Fibroblast of lung (primary cell): ENCODE data around the gene ETV6. TPM values are rescaled to one million over a fixed set of nuclear protein-coding genes. Genes with fewer than 3 reads are reported as not detected.

Experiments used
- DNase-seq, 2 donors: peaks; one replicate each; pipeline versions ENCODE4 v3.0.0 to v3.0.0-alpha.2; 2010; ENCODE audit warnings: low read depth in 2 of 2
- H2AFZ ChIP-seq: 2 replicates; pipeline ENCODE4 v1.5.1; 2012; ENCODE audit warnings: low read length, control low read depth, inconsistent platforms
- H3K27ac ChIP-seq: 2 replicates; pipeline ENCODE4 v1.5.1; 2011; ENCODE audit warnings: low read length, control low read depth; ENCODE audit not compliant: insufficient read depth
- H3K27me3 ChIP-seq: 2 replicates; pipeline ENCODE4 v1.5.1; 2011; ENCODE audit warnings: mild to moderate bottlenecking, low read length; ENCODE audit not compliant: control insufficient read depth, insufficient read depth
- H3K36me3 ChIP-seq: 2 replicates; pipeline ENCODE4 v1.5.1; 2011; ENCODE audit warnings: low read length; ENCODE audit not compliant: control insufficient read depth, insufficient read depth
- H3K4me1 ChIP-seq: 2 replicates; pipeline ENCODE4 v1.5.1; 2011; ENCODE audit warnings: low read length; ENCODE audit not compliant: control insufficient read depth, insufficient read depth; ENCODE audit errors: extremely low read depth
- H3K4me2 ChIP-seq: 2 replicates; pipeline ENCODE4 v1.5.1; 2011; ENCODE audit warnings: low read length, control low read depth; ENCODE audit not compliant: insufficient read depth; ENCODE audit errors: extremely low read depth
- H3K4me3 ChIP-seq, 4 experiments: fragments of 200-600 bp in 1 of 4; sonication (generic) in 1 of 4; replicated peaks in 1 of 4; 2 replicates each; pipeline ENCODE4 v1.5.1; 2011 to 2016; ENCODE audit warnings: low read length in 4 of 4, low read depth in 3 of 4, mild to moderate bottlenecking in 3 of 4, control low read depth in 2 of 4, inconsistent platforms in 1 of 4, mixed read lengths in 1 of 4; ENCODE audit not compliant: insufficient read depth in 1 of 4; ENCODE audit errors: control extremely low read depth in 1 of 4
- H3K79me2 ChIP-seq: 2 replicates; pipeline ENCODE4 v1.5.1; 2012; ENCODE audit warnings: mild to moderate bottlenecking, low read length, inconsistent platforms; ENCODE audit not compliant: control insufficient read depth, insufficient read depth
- H3K9ac ChIP-seq: 2 replicates; pipeline ENCODE4 v1.5.1; 2011; ENCODE audit warnings: mild to moderate bottlenecking, low read length, control low read depth; ENCODE audit not compliant: insufficient read depth
- H3K9me3 ChIP-seq: 2 replicates; pipeline ENCODE4 v1.5.1; 2012; ENCODE audit warnings: low read depth, low read length; ENCODE audit not compliant: control insufficient read depth, insufficient read depth
- H4K20me1 ChIP-seq: 2 replicates; pipeline ENCODE4 v1.5.1; 2011; ENCODE audit warnings: low read length; ENCODE audit not compliant: control insufficient read depth, insufficient read depth; ENCODE audit errors: extremely low read depth
- EZH2 ChIP-seq: IDR thresholded peaks from 2 replicates; pipeline ENCODE4 v1.5.1; 2012; ENCODE audit warnings: low read length, control low read depth, mild to moderate bottlenecking; ENCODE audit errors: missing control alignments
- polyA plus RNA-seq, 2 donors: library from polyadenylated mRNA; depleted of rRNA in 1 of 2; stranded (reverse) in 1 of 2; unstranded in 1 of 2; fragments of >200 nt; gene quantifications; 2 replicates each; pipeline ENCODE4 v1.2.1, GENCODE V29; 2011 to 2012; ENCODE audit warnings: missing spikeins in 1 of 2
- total RNA-seq: library from RNA; depleted of rRNA; stranded (reverse); fragments of >200 nt; gene quantifications from 2 replicates; pipeline ENCODE4 v1.2.1, GENCODE V29; 2014
- TF ChIP-seq, protein P1 (sequence below), 2 donors: IDR thresholded peaks in 1 of 2; conservative IDR thresholded peaks in 1 of 2; 1 replicate in 1 of 2; 2 replicates in 1 of 2; pipeline ENCODE4 v1.5.1; 2011 to 2012; ENCODE audit warnings: low read length in 2 of 2, control low read depth in 1 of 2, inconsistent platforms in 1 of 2, low read depth in 1 of 2, mild to moderate bottlenecking in 1 of 2

Gene ETV6
- total and polyA plus RNA-seq, 2 donors (not counting 1 experiment from before 2014, with no cell fraction given) = 4.3 to 8.9 TPM

DNA sequence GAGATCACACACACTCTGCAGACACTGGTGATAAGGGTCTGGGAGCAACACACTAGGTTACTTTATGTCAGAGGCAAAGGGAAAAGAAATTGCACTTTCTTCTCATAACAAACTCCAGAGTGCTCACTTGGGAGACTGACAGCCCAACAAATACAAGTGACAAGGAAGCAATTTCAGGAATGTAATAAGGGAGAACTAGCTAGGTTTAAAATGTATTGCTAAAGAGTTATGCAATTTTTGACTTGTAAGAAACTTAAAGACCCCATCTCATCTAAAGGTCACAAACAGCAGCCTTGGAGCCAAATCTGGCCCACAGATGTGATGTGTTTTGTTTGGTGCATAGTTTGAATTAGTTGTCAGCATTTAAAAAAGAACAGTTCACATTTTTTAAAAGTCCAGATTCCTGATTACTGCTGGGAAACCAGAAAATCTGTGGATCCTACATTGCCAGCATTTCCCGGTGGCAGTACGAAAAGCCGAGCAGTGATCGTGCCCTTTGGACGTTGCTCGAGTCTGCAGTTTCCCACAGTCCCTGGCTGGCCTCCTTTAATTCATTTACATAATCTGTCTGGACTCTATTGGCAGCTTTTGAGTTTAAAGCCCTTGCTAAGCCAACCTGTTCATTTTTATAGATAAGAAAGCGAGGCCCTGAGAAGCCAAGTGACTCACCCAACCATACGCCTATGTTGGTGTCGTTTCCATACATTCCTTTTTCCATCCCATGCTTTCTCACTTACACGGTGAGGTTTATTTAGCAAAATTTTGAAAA is 42.0 kb upstream of the ETV6 start:
- H3K79me2 ChIP-seq = no peaks in the 10 kb centered on the region
- no peak overlapping the region for H3K9ac ChIP-seq
- DNase-seq = peak; percentile 42 to 76
- no peak overlapping the region for H2AFZ ChIP-seq
- H3K27ac ChIP-seq = peak overlapping the region; percentile 1
- TF ChIP-seq EZH2 = no peak
- TF ChIP-seq, protein P1, sequence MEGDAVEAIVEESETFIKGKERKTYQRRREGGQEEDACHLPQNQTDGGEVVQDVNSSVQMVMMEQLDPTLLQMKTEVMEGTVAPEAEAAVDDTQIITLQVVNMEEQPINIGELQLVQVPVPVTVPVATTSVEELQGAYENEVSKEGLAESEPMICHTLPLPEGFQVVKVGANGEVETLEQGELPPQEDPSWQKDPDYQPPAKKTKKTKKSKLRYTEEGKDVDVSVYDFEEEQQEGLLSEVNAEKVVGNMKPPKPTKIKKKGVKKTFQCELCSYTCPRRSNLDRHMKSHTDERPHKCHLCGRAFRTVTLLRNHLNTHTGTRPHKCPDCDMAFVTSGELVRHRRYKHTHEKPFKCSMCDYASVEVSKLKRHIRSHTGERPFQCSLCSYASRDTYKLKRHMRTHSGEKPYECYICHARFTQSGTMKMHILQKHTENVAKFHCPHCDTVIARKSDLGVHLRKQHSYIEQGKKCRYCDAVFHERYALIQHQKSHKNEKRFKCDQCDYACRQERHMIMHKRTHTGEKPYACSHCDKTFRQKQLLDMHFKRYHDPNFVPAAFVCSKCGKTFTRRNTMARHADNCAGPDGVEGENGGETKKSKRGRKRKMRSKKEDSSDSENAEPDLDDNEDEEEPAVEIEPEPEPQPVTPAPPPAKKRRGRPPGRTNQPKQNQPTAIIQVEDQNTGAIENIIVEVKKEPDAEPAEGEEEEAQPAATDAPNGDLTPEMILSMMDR (conservative IDR thresholded peaks at IDR 0.05 in 1 of 2, IDR thresholded peaks at IDR 0.05 in 1 of 2; ENCODE audit: low read depth in 1 of 2, low read length in 2 of 2) = no peak
- H3K36me3 ChIP-seq = no peaks in the 10 kb centered on the region
- no peaks in the 10 kb centered on the region for H3K9me3 ChIP-seq
- H4K20me1 ChIP-seq = no peaks in the 10 kb centered on the region
- no peaks in the 10 kb centered on the region for H3K4me1 ChIP-seq
- peak overlapping the region; percentile 8 for H3K4me2 ChIP-seq
- no peak overlapping the region for H3K4me3 ChIP-seq
- H3K27me3 ChIP-seq = no peaks in the 10 kb centered on the region

DNA sequence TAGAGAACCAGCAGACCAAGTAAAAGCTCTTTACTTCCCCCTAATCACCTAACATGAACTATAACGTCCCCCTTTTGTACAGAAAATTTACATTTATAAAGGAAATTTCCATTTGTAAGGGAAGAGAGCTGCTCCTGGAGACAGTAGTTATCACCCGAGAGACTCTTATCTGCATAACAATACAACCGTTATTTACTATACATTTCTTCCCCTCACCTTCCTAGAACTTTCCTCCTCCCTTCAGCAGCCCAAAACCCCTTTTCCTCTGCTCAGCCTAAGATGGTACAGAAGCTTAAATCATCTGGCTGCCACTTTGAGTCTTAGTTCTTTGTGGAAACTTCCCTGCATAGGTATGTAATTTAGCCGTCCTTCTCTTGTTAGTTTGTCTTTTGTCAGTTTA is 40.4 kb upstream of the ETV6 start:
- no peak overlapping the region for H3K4me2 ChIP-seq
- no peaks in the 10 kb centered on the region for H4K20me1 ChIP-seq
- H3K4me1 ChIP-seq = no peaks in the 10 kb centered on the region
- no peak for DNase-seq
- no peak overlapping the region for H2AFZ ChIP-seq
- no peaks in the 10 kb centered on the region for H3K9me3 ChIP-seq
- no peaks in the 10 kb centered on the region for H3K27me3 ChIP-seq
- no peaks in the 10 kb centered on the region for H3K79me2 ChIP-seq
- no peak overlapping the region for H3K9ac ChIP-seq
- H3K36me3 ChIP-seq = no peaks in the 10 kb centered on the region
- H3K27ac ChIP-seq = no peak overlapping the region
- no peak for TF ChIP-seq EZH2
- TF ChIP-seq, protein P1 (conservative IDR thresholded peaks at IDR 0.05 in 1 of 2, IDR thresholded peaks at IDR 0.05 in 1 of 2; ENCODE audit: low read depth in 1 of 2, low read length in 2 of 2) = no peak
- no peak overlapping the region for H3K4me3 ChIP-seq

DNA sequence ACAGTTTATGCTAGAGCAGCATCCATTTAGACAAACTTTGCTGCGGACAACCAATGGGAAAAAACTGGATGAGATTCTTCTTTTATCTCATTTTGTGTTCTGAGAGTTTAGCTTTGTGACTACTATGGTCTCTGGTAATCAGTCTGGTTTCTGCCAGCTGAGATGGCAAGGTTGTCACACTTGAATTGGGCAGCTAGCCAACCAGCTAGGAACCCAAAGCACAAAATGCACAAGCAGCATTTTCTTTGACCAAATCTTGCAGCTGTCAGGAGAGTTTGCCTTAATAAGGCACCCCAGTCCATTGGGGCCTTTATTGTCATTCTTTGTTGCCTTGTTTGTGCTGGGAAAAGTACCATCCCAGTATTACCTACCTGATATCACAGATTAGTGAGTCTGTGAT is 34.0 kb upstream of the ETV6 start:
- Histone ChIP-seq H3K4me1 (no peaks in the 10 kb centered on the region), H2AFZ (no peak overlapping the region), H3K79me2 (no peaks in the 10 kb centered on the region), H3K9me3 (no peaks in the 10 kb centered on the region), H3K36me3 (no peaks in the 10 kb centered on the region), H3K4me3 (no peak overlapping the region), H3K4me2 (no peak overlapping the region), H4K20me1 (no peaks in the 10 kb centered on the region), H3K27ac (no peak overlapping the region), H3K9ac (no peak overlapping the region), H3K27me3 (no peaks in the 10 kb centered on the region)
- TF ChIP-seq, protein P1 (conservative IDR thresholded peaks at IDR 0.05 in 1 of 2, IDR thresholded peaks at IDR 0.05 in 1 of 2; ENCODE audit: low read depth in 1 of 2, low read length in 2 of 2) = no peak
- TF ChIP-seq EZH2 = no peak
- no peak for DNase-seq
